K562 (cell line): ENCODE measurements around the gene GJC2. TPM values are rescaled to one million over a fixed set of nuclear protein-coding genes. Genes with fewer than 3 reads are reported as not detected.

Source experiments
- ATAC-seq: fragments of 200-7000 bp; cut with Tn5 transposase; 3 replicates; pipeline ENCODE4 v1.9.1; 2020; ENCODE audit warnings: moderate library complexity
- BruUV-seq: library from RNA; stranded (reverse); fragments of 400-500 nt; replicated peaks from 2 replicates; lab custom pipeline; 2021; lab: Mats Ljungman, UMichigan
- CTCF ChIA-PET: fragments of 300-600 bp; formaldehyde crosslinking; extraction: SDS; loops from one replicate; lab custom pipeline; 2021; ENCODE audit warnings: low intra/inter-chr PET ratio; lab: Yijun Ruan, JAX
- POLR2A ChIA-PET: fragments of 300-600, 350-650 bp; sonication (Branson Sonifier 250); formaldehyde crosslinking; extraction: SDS; loops from one replicate; lab custom pipeline; 2021; ENCODE audit warnings: antibody characterized with exemption, inconsistent platforms; lab: Yijun Ruan, JAX
- DNase-seq, 4 experiments: peaks; one replicate each; pipeline versions ENCODE4 v3.0.0 to v3.0.0-alpha.2; 2011 to 2018; ENCODE audit warnings: low spot score in 3 of 4, mixed read lengths in 3 of 4; ENCODE audit errors: extremely low read depth in 1 of 4
- FAIRE-seq: peaks from 2 replicates; lab custom pipeline; 2011; peaks lifted over from hg19 to GRCh38; lab: Jason Lieb, UNC
- H2AFZ ChIP-seq: 2 replicates; pipeline ENCODE4 v1.6.0; 2011; ENCODE audit warnings: low read depth, low read length, control low read depth, inconsistent platforms
- H3K27ac ChIP-seq: fragments of 200-600 bp; 3 replicates; pipeline ENCODE4 v1.8.0; 2011; ENCODE audit warnings: low read depth, mild to moderate bottlenecking, control low read depth, inconsistent platforms, low read length, moderate library complexity, mixed read lengths; ENCODE audit errors: extremely low read depth
- H3K27me3 ChIP-seq, 2 experiments: fragments of 300-600 bp in 1 of 2; 2 replicates in 1 of 2; 3 replicates in 1 of 2; pipeline versions ENCODE4 v1.6.0 to v1.8.0; 2011; ENCODE audit warnings: inconsistent platforms in 2 of 2, low read length in 2 of 2, mild to moderate bottlenecking in 1 of 2, mixed read lengths in 1 of 2, moderate library complexity in 1 of 2; ENCODE audit not compliant: control insufficient read depth in 2 of 2, insufficient read depth in 2 of 2
- H3K36me3 ChIP-seq: fragments of 300-600 bp; 3 replicates; pipeline ENCODE4 v1.8.0; 2011; ENCODE audit warnings: mild to moderate bottlenecking, low read length, inconsistent platforms; ENCODE audit not compliant: control insufficient read depth, insufficient read depth
- H3K4me1 ChIP-seq, 2 experiments: fragments of 200-600 bp in 1 of 2; replicated peaks in 1 of 2; 2 replicates in 1 of 2; 3 replicates in 1 of 2; pipeline versions ENCODE4 v1.5.1 to v1.8.0; 2011; ENCODE audit warnings: inconsistent platforms in 2 of 2, low read length in 2 of 2, mild to moderate bottlenecking in 1 of 2, mixed read lengths in 1 of 2, moderate library complexity in 1 of 2; ENCODE audit not compliant: control insufficient read depth in 2 of 2, insufficient read depth in 2 of 2
- H3K4me2 ChIP-seq: 2 replicates; pipeline ENCODE4 v1.6.1; 2011; ENCODE audit warnings: low read length, control low read depth, inconsistent platforms, mixed read lengths; ENCODE audit not compliant: insufficient read depth
- H3K4me3 ChIP-seq: fragments of 200-600 bp; sonication (generic), shearing (Covaris generic); 2 replicates; pipeline ENCODE4 v1.5.1; 2016; ENCODE audit warnings: control low read depth, inconsistent platforms
- H3K79me2 ChIP-seq: fragments of 200-600 bp; 3 replicates; pipeline ENCODE4 v1.8.0; 2011; ENCODE audit warnings: low read length, inconsistent platforms; ENCODE audit not compliant: control insufficient read depth, insufficient read depth
- H3K9ac ChIP-seq, 2 experiments: 2 replicates each; pipeline versions ENCODE4 v1.6.0 to v1.6.1; 2011; ENCODE audit warnings: low read depth in 2 of 2, low read length in 2 of 2, control low read depth in 1 of 2, inconsistent platforms in 1 of 2, mild to moderate bottlenecking in 1 of 2, mixed read lengths in 1 of 2; ENCODE audit not compliant: insufficient read depth in 1 of 2
- H3K9me1 ChIP-seq: one replicate; pipeline ENCODE4 v1.6.0; 2011; ENCODE audit warnings: inconsistent platforms, mild to moderate bottlenecking, low read length, moderate library complexity; ENCODE audit not compliant: control insufficient read depth, insufficient read depth
- H3K9me3 ChIP-seq: replicated peaks from 2 replicates; pipeline ENCODE4 v1.5.1; 2011; ENCODE audit warnings: low read depth, low read length, inconsistent platforms; ENCODE audit not compliant: control insufficient read depth, insufficient read depth
- H4K20me1 ChIP-seq: replicated peaks from 2 replicates; pipeline ENCODE4 v1.6.1; 2011; ENCODE audit warnings: low read length, inconsistent platforms, mixed read lengths; ENCODE audit not compliant: control insufficient read depth, insufficient read depth
- BRF1 ChIP-seq: IDR thresholded peaks from 3 replicates; pipeline ENCODE4 v1.6.1; 2011; ENCODE audit warnings: borderline replicate concordance, mild to moderate bottlenecking; ENCODE audit not compliant: insufficient read length; ENCODE audit errors: extremely low read depth
- CBFA2T3 ChIP-seq: fragments of 450-650 bp; IDR thresholded peaks from 2 replicates; pipeline ENCODE4 v1.6.1; 2017
- IRF9 ChIP-seq: fragments of 450-650 bp; IDR thresholded peaks from 2 replicates; pipeline ENCODE4 v1.6.1; 2016; ENCODE audit warnings: missing biosample characterization, missing genetic modification characterization
- KDM4B ChIP-seq, 2 experiments: fragments of 450-650 bp in 1 of 2; sonication (generic) in 1 of 2; IDR thresholded peaks; 2 replicates each; pipeline ENCODE4 v1.6.1; 2016 to 2017; ENCODE audit warnings: borderline replicate concordance in 2 of 2, antibody characterized with exemption in 1 of 2, low read depth in 1 of 2, mild to moderate bottlenecking in 1 of 2
- SIN3B ChIP-seq: fragments of 450-650 bp; IDR thresholded peaks from 2 replicates; pipeline ENCODE4 v1.6.1; 2017; ENCODE audit warnings: low read depth, mild to moderate bottlenecking, moderate library complexity
- SP1 ChIP-seq: sonication (generic); formaldehyde crosslinking; IDR thresholded peaks from 2 replicates; pipeline ENCODE4 v1.8.1; 2022; ENCODE audit warnings: mild to moderate bottlenecking, missing genetic modification reagents
- ZNF75A ChIP-seq: fragments of 450-650 bp; formaldehyde crosslinking; IDR thresholded peaks from 2 replicates; pipeline ENCODE4 v1.4.0; 2020; ENCODE audit warnings: mild to moderate bottlenecking
- WGBS: fragments of 100-300 bp; shearing (Covaris generic); methylation state at CpG from one replicate; pipeline ENCODE4 v1.1.6; 2016; ENCODE audit warnings: low coverage, mixed read lengths; ENCODE audit not compliant: insufficient coverage; ENCODE audit errors: missing lambda C conversion rate; 5-methylcytosine and 5-hydroxymethylcytosine counted together
- in situ Hi-C: fragments of 300-500 bp; cut with MboI; formaldehyde crosslinking; loops from 4 replicates; pipeline ENCODE4 v1.15.0; 2018; ENCODE audit warnings: inconsistent platforms, mixed read lengths
- intact Hi-C: fragments of 100-400 bp; cut with micrococcal nuclease; formaldehyde crosslinking; loops from 2 replicates; pipeline ENCODE4 v1.14.2; 2022
- polyA plus RNA-seq, 8 experiments: library from polyadenylated mRNA; depleted of rRNA in 4 of 8; stranded (reverse) in 5 of 8; unstranded in 3 of 8; fragments of >200 nt; fragmentation: Nextera tagmentation in 2 of 8; fragmentation: Illumina TruSeq in 1 of 8; extraction: Ambion mirVana in 2 of 8; extraction: Trizol in 1 of 8; gene quantifications; 2 replicates each; pipeline versions ENCODE4 v1.2.1 to v1.2.3, GENCODE V29; 2011 to 2014; ENCODE audit warnings: inconsistent platforms in 1 of 8, missing spikeins in 1 of 8
- total RNA-seq, 7 experiments: library from RNA; depleted of rRNA in 6 of 7; stranded (reverse); fragments of >200 nt in 6 of 7; fragmentation: Illumina TruSeq in 2 of 7; extraction: Trizol in 2 of 7; gene quantifications; 2 replicates each; pipeline versions ENCODE4 v1.2.1 to v1.2.3, GENCODE V29; 2011 to 2021; ENCODE audit warnings: low replicate concordance in 1 of 7

The GJC2 gene
- total and polyA plus RNA-seq, 9 of the 15 experiments (the other 6 are each of a cell fraction or from before 2014, with no cell fraction given), result 0.03 to 0.62 (median 0.11) TPM; not detected in 2

GRCh38 chr1:228134591-228134990 is 15.1 kb upstream of the GJC2 start (continued):
- TF ChIP-seq IRF9 (tag) (no peak), BRF1 (no peak), ZNF75A (CRISPR knock-in tag) (no peak), SP1 (CRISPR knock-in tag) (no peak), KDM4B (IDR thresholded peaks at IDR 0.05; ENCODE audit: borderline replicate concordance in 2 of 2, low read depth in 1 of 2) (no peak)
- TF ChIP-seq, all 486 proteins: peak for 0

DNA sequence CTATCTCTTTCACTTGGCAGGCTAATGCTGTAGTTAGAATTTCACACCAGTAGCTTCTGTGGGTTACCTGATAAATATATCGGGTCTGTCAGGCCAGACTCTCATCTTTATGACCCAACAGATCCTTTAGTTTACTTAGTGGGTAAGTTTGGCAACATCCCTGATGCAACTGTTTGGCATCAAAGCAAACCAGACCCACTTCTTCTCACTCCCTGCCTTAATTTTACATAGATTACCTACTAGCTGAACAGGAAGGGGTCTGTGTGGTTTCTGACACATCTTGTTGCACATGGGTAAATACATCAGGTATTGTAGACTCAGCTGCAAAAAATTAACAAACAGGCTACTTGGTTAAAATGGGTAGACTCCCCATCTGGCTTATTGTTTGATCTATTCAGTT is 12.8 kb upstream of the GJC2 start:
- no TSS peak for BruUV-seq
- Histone ChIP-seq H3K79me2 (peaks cover 18% of the 10 kb centered on the region), H3K9ac (no peak overlapping the region), H3K27ac (no peak overlapping the region), H3K4me3 (no peak overlapping the region), H3K9me1 (no peaks in the 10 kb centered on the region), H3K4me2 (no peak overlapping the region), H2AFZ (0 out of 2 replicates have a peak overlapping the region, but pooled peaks have one; percentile 14), H3K36me3 (peaks cover 7% of the 10 kb centered on the region; the same call in 1 of the 3 replicates), H3K9me3 (no peaks in the 10 kb centered on the region), H3K4me1 (peaks cover 19 to 33% of the 10 kb centered on the region in 2 experiments; a peak in 4 of 5 replicates), H4K20me1 (peaks cover 14% of the 10 kb centered on the region), H3K27me3 (no peaks in the 10 kb centered on the region)
- TF ChIP-seq CBFA2T3 (peak; percentile 28), SIN3B (no peak)
- no peak for FAIRE-seq
- in situ Hi-C loops, result loop anchor here (5.0 kb wide), 1 partner anchor 370 kb away; no protein-coding TSS in a partner anchor
- POLR2A ChIA-PET, result interaction anchor here (0.9 to 1.6 kb wide), 2 partner anchors 12 to 37 kb away, joined by 3 to 4 read pairs; no protein-coding TSS in a partner anchor
- WGBS, result 8% methylated on average over 1 of the region's 1 CpG
- CTCF ChIA-PET, result no interaction called here
- intact Hi-C loops, result no loop called here
- ATAC-seq, result no peak
- no peak for DNase-seq
